GM19438 (cell line): ENCODE data around the gene DENND10.
"Not testable (repeated sequence)": the region's sequence is repeated elsewhere in the genome, so short reads cannot be mapped to it uniquely, and the experiment has no call there.

Experiments
- ATAC-seq: cut with Tn5 transposase; IDR thresholded peaks from one replicate; pipeline ENCODE4 v1.9.1; 2021; ENCODE audit warnings: low read depth; ENCODE audit not compliant: unreplicated experiment

Gene DENND10

DNA sequence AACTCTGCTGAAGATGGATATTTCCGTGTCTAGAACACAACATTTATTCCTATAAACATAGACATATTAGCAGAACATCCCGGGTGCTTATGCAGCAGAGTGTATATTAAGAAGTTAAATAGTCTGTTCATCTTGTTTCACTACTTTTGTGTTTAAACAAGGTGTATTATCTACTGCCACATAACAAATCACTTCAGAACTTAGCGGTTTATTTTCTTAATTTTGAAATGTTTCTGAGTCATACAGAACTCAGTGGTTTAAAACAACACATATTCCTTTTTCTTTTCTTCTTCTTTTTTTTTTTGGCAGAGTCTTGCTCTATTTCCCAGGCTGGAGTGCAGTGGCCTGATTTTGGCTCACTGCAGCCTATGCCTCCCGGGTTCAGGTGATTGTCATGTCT, 25.8 kb downstream of the DENND10 start:
- no peak for ATAC-seq

GRCh38 chr10:119131512-119132240, 27.8 kb downstream of the DENND10 start:
- peak; percentile 75 for ATAC-seq

- ATAC-seq, result no peak
Measured at GRCh38 chr10:119132521-119133345, 28.8 kb downstream of the DENND10 start.

- ATAC-seq, result no peak
Measured at GRCh38 chr10:119133949-119134348, 30.0 kb downstream of the DENND10 start.

- ATAC-seq, result no peak
Measured at GRCh38 chr10:119135513-119135881, 31.6 kb downstream of the DENND10 start.

DNA sequence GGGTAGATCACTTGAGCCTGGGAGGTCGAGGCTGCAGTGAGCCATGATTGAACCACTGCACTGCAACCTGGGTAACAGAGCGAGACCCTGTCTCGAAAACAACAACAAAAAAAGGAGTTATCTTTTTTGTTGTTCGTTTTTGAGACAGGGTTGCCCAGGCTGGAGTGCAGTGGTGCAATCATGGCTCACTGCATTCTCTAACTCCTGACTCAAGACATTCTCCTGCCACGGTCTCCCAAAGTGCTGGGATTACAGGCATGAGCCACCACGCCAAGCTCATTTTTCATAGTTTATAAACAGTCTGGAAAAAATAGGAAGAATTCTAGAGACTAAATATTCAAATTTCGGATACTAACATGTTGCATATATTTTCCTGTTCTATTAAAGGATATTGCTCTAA, 32.2 kb downstream of the DENND10 start:
- ATAC-seq, result no peak

- ATAC-seq, result not testable (repeated sequence)
Measured at GRCh38 chr10:119137878-119138277, 34.0 kb downstream of the DENND10 start.

DNA sequence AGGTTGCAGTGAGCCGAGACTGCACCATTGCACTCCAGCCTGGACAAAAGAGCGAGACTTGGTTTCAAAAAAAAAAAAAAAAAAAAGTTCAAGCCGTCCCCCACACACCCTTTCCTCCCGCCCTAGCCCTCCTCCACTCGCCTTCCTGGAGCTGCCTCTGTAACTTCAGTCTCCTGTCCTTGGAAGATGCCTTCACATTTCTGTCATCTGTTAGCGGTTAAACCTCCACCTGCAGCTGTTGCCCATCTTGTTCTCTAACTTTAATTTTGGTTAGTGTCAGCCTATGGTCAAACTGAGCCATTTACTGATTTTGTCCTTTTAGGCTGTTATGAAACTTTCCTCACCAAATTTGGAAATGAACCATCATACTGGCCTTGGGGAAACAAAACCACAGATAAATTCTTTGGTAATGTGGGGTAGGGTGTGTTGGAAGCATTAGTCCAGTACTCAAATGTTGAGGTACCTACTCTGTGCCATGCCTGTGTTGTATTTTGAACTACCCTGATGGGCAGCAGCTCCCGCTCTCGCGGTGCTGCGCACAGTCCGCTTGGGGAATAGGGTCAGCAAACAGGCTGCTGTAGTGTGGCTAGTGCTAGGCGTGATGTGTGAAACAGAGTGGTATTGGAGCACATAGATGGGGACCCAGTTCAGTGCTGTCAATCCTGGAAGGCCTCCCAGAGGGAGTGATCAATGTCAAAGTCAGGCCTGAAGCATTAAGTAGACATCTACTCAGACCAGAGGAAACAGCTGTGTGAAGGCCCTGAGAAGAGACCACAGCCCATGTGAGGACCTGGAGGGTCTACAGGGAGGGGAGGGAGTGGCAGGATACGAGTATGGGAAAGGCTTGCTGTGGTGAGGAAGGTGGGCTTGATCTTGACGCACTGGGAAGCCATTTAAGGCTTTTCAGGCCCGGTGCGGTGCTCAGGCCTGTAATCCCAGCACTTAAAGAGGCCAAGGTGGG, 34.7 kb downstream of the DENND10 start:
- no peak for ATAC-seq

DNA sequence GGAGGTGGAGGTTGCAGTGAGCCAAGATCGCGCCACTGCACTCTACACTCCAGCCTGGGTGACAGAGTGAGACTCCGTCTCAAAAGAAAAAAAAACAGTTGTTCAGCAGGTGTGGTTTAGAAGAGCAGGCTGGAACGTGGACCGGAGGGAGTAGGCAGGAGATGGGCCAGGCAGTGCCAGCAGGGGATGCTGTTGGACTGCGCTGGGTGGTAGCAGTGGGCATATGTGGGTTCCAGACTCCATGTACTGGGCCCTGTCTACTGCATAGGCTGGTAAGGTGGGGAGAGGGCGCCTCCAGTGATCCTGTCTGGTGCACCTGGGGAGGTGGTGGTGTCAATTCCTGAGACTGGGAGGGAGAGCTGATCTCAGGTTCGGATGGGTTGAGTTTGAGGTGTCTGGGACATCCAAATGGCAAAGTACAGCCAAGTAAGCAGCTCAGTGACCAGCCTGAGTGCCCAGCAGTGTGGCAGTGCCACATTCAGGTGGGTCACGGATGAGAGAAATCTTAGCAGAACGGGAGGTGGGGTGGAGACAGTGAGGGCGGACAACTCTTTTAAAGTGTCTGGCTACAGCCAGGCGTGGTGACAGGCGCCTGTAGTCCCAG, 35.7 kb downstream of the DENND10 start:
- ATAC-seq, result no peak

GRCh38 chr10:119140603-119141245, 36.8 kb downstream of the DENND10 start:
- no peak for ATAC-seq

- no peak for ATAC-seq
Measured at GRCh38 chr10:119143657-119144056, 39.7 kb downstream of the DENND10 start.

DNA sequence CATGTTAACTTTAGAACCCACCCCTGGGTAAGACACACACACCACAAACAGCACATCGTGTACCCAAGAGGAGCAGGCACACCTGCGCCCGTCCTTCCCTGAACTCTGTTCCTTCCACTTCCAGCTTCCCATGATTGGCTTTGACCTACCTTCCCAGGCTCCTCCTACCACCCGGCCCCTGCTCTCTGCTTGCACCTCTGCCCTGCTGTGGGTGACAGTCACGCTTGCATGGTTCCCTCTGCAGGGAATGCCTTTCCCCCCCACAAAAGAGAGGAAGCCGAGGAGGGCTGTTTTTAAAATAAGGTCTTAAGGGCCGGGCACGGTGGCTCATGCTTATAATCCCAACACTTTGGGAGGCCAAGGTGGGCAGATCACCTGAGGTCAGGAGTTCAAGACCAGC, 45.2 kb downstream of the DENND10 start:
- no peak for ATAC-seq

DNA sequence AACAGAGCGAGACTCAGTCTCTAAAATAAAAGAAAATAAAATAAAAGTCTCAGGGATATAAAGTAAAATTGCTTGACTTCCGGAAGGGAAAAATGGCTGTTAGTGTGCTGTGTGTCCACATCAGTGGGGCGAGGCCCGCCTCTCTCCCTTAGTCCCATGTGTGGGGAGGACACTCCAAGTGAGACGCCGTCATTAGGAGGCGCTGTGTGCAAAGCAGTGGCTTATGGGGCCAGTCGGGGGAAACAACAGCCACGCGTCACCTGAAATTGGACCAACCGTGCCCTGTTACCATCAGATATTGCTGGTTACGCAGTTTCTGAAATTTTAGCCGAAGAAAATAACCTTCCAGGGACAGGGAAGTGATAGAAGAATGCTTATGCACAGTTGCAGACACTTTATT, 45.8 kb downstream of the DENND10 start:
- ATAC-seq, result no peak

GRCh38 chr10:119151601-119152000, 47.7 kb downstream of the DENND10 start:
- ATAC-seq, result not testable (repeated sequence)

- ATAC-seq, result no peak
Measured at GRCh38 chr10:119153041-119153440, 49.1 kb downstream of the DENND10 start.

GRCh38 chr10:119153661-119154060, 49.7 kb downstream of the DENND10 start:
- ATAC-seq, result no peak

DNA sequence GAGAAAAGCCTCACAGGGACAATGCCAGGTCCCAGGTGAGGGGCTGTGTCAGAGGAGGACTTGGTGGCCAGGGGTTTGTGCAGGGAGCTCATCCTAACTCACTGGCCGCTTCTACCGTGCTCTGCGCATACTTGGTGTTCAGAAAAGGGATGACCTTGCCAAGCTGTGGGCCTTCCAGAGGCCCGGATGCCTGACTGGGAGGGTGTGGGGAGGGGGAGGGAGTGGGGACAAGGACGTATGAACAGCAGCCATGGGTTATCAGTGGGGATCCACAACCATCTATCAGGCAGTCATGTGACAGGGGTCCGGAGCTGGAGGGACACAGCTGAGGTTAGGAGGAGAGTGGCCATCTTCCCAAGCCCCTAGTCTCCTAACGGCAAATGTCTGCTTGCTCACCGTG, 55.4 kb downstream of the DENND10 start:
- ATAC-seq, result no peak

GRCh38 chr10:119161680-119162451, 58.0 kb downstream of the DENND10 start:
- no peak for ATAC-seq

GRCh38 chr10:119162452-119163092, 58.7 kb downstream of the DENND10 start:
- ATAC-seq, result no peak
